ENCODE results near the gene RGS12.

RGS12 gene

GRCh38 chr4:3276986-3277385 is 15.8 kb upstream of the RGS12 start:
- peak in 15 of 56 donors; percentile 16 to 71 (median 33) for DNase-seq

GRCh38 chr4:3280466-3280865 is 12.4 kb upstream of the RGS12 start:
- DNase-seq: no peak

- no peak for DNase-seq
Observed at GRCh38 chr4:3283483-3283882, 9.3 kb upstream of the RGS12 start.

GRCh38 chr4:3283916-3284315 is 8.9 kb upstream of the RGS12 start:
- no peak for DNase-seq

GRCh38 chr4:3284734-3285557 is 7.9 kb upstream of the RGS12 start:
- DNase-seq: no peak

- DNase-seq: no peak
Observed at GRCh38 chr4:3285558-3286334, 7.1 kb upstream of the RGS12 start.

- DNase-seq: no peak
Observed at GRCh38 chr4:3286335-3287175, 6.3 kb upstream of the RGS12 start.

GRCh38 chr4:3287271-3287971 is 5.4 kb upstream of the RGS12 start:
- no peak for DNase-seq

- DNase-seq: no peak
Observed at GRCh38 chr4:3287972-3288570, 4.8 kb upstream of the RGS12 start.

- DNase-seq: no peak
Observed at GRCh38 chr4:3288571-3289094, 4.2 kb upstream of the RGS12 start.

- DNase-seq: no peak
Observed at GRCh38 chr4:3290476-3290875, 2.3 kb upstream of the RGS12 start.

GRCh38 chr4:3290889-3291321 is 1.9 kb upstream of the RGS12 start:
- DNase-seq: no peak

- no peak for DNase-seq
Observed at GRCh38 chr4:3291411-3291968, 1.3 kb upstream of the RGS12 start.

- DNase-seq: peak in 23 of 56 donors; percentile 59 to 75 (median 69)
Observed at GRCh38 chr4:3291969-3292570, 751 bp upstream of the RGS12 start.

- DNase-seq: peak in 1 of 56 donors; percentile 51
Observed at GRCh38 chr4:3293401-3294391, 875 bp downstream of the RGS12 start.

GRCh38 chr4:3294401-3295241 is 1.8 kb downstream of the RGS12 start:
- no peak for DNase-seq

Measured in nucleus accumbens (tissue), 56 donors.